ENCODE results near the gene OSBP2.

DNA sequence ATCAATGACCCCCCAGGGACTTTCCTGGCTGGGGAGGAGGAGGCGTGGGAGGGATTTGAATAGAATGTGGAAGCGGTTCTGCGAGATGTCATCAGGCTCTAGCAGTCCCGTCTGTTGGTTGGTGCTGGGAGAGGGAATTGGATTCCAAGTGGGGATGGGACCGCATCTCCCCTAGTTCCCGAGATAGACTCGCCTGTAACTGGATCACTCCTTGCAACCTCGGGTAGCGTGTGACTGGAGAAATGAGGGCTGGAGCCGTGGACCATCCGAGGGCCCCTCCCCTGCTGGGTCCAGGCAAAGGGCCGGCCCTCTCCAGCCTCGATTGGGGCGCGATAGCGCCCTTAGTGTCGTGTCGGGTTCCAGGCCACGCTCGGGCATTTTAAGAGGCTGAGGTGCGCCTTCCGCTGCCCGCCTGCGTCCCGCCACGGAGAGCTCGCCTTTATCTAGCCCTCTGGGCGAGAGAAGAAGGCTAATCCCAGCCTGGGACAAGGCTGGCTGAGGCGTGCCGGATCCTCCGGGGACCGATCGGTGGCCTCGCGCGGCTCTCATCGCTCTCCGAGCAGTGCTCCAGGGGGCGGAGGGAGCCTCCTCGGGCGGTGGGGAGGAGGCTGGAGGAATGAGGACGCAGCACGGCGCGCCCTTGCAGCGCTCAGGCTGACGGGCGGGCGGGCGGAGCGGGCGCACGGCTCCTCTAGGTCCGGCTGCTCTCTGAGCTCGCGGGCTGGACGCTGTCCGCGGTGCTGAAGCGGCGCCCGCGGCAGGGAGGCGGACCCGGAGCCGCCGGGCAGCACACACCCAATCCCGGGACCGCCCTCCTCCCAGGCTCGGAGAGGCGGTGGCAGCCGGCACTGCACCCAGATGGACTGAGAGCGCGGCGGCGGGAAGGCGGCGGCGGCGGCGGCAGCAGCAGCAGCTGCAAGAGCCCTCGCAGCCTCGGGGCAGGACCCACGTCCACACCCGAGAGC lies 107.8 kb downstream of the OSBP2 start:
- TF ChIP-seq POLR2A (IDR thresholded peaks at IDR 0.05) = no peak
- TF ChIP-seq, protein P1, sequence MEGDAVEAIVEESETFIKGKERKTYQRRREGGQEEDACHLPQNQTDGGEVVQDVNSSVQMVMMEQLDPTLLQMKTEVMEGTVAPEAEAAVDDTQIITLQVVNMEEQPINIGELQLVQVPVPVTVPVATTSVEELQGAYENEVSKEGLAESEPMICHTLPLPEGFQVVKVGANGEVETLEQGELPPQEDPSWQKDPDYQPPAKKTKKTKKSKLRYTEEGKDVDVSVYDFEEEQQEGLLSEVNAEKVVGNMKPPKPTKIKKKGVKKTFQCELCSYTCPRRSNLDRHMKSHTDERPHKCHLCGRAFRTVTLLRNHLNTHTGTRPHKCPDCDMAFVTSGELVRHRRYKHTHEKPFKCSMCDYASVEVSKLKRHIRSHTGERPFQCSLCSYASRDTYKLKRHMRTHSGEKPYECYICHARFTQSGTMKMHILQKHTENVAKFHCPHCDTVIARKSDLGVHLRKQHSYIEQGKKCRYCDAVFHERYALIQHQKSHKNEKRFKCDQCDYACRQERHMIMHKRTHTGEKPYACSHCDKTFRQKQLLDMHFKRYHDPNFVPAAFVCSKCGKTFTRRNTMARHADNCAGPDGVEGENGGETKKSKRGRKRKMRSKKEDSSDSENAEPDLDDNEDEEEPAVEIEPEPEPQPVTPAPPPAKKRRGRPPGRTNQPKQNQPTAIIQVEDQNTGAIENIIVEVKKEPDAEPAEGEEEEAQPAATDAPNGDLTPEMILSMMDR (IDR thresholded peaks at IDR 0.05) = peak in 3 of 4 experiments; percentile 57 to 75 (median 71)
